OCI-LY7 (cell line): Measurements from ENCODE around the gene ADM2. TPM values are rescaled to one million over a fixed set of nuclear protein-coding genes. Genes with fewer than 3 reads are reported as not detected.

Source experiments
- BruUV-seq: library from RNA; stranded (reverse); fragments of 400-500 nt; replicated peaks from 2 replicates; lab custom pipeline; 2021; lab: Mats Ljungman, UMichigan
- CTCF ChIA-PET: fragments of 300-600 bp; sonication (Branson Sonifier 250); formaldehyde crosslinking; loops from one replicate; lab custom pipeline; 2022; ENCODE audit warnings: antibody characterized with exemption; ENCODE audit not compliant: unreplicated experiment; lab: Charles Lee
- POLR2A ChIA-PET: fragments of 300-600 bp; sonication (Branson Sonifier 250); formaldehyde crosslinking; loops from one replicate; lab custom pipeline; 2022; ENCODE audit warnings: antibody characterized with exemption; lab: Charles Lee
- DNase-seq: peaks from one replicate; pipeline ENCODE4 v3.0.0-alpha.2; 2015; ENCODE audit warnings: low spot score
- H2AFZ ChIP-seq: fragments of 200-600 bp; sonication (generic), shearing (Covaris generic); 2 replicates; pipeline ENCODE4 v1.6.1; 2014; ENCODE audit warnings: mild to moderate bottlenecking, antibody characterized with exemption, low read length, moderate library complexity
- H3K27ac ChIP-seq: fragments of 200-600 bp; sonication (generic); 2 replicates; pipeline ENCODE4 v1.5.1; 2014; ENCODE audit warnings: mixed run types, low read depth, mild to moderate bottlenecking, moderate library complexity, low read length, inconsistent platforms; ENCODE audit not compliant: poor library complexity, severe bottlenecking
- H3K36me3 ChIP-seq: fragments of 200-600 bp; sonication (generic); 2 replicates; pipeline ENCODE4 v1.6.1; 2014; ENCODE audit warnings: mild to moderate bottlenecking, antibody characterized with exemption, low read length, moderate library complexity, mixed read lengths; ENCODE audit not compliant: insufficient read depth
- H3K4me1 ChIP-seq: fragments of 200-600 bp; sonication (generic); 2 replicates; pipeline ENCODE4 v1.5.1; 2014; ENCODE audit warnings: mild to moderate bottlenecking, low read length; ENCODE audit not compliant: insufficient read depth, poor library complexity, severe bottlenecking
- H3K4me2 ChIP-seq: fragments of 200-600 bp; sonication (generic); 2 replicates; pipeline ENCODE4 v1.6.1; 2014; ENCODE audit warnings: mild to moderate bottlenecking, low read length
- H3K4me3 ChIP-seq: fragments of 200-600 bp; sonication (generic); 2 replicates; pipeline ENCODE4 v1.5.1; 2014; ENCODE audit warnings: mild to moderate bottlenecking, low read depth, low read length; ENCODE audit not compliant: poor library complexity, severe bottlenecking
- H3K79me2 ChIP-seq: fragments of 200-600 bp; sonication (generic); 2 replicates; pipeline ENCODE4 v1.6.1; 2016; ENCODE audit warnings: low read depth, mild to moderate bottlenecking, low read length, moderate library complexity, mixed read lengths; ENCODE audit not compliant: insufficient read depth
- H3K9me2 ChIP-seq: fragments of 200-600 bp; sonication (generic); 2 replicates; pipeline ENCODE4 v1.6.1; 2016; ENCODE audit warnings: mild to moderate bottlenecking, low read length, mixed read lengths; ENCODE audit not compliant: insufficient read depth
- H3K9me3 ChIP-seq: fragments of 200-600 bp; sonication (generic); 2 replicates; pipeline ENCODE4 v1.6.1; 2014; ENCODE audit warnings: mild to moderate bottlenecking, mixed run types, low read length, mixed read lengths
- H4K20me1 ChIP-seq: fragments of 200-600 bp; sonication (generic); 2 replicates; pipeline ENCODE4 v1.6.1; 2014; ENCODE audit warnings: mild to moderate bottlenecking, antibody characterized with exemption, low read length, moderate library complexity, mixed read lengths; ENCODE audit not compliant: insufficient read depth
- EZH2phosphoT487 ChIP-seq: fragments of 200-600 bp; sonication (generic); IDR thresholded peaks from 2 replicates; pipeline ENCODE4 v1.6.1; 2018; ENCODE audit warnings: low read depth, borderline replicate concordance, mild to moderate bottlenecking, mixed run types, antibody characterized with exemption, low read length, moderate library complexity, mixed read lengths
- intact Hi-C: fragments of 100-400 bp; cut with micrococcal nuclease; formaldehyde crosslinking; loops from one replicate; pipeline ENCODE4 v1.10.0; 2022; ENCODE audit not compliant: unreplicated experiment
- total RNA-seq, 2 experiments: library from RNA; depleted of rRNA in 1 of 2; stranded (reverse); fragments of >200 nt in 1 of 2; shearing (Covaris generic) in 1 of 2; gene quantifications; 2 replicates each; pipeline ENCODE4 v1.2.3, GENCODE V29; 2014 to 2022
- TF ChIP-seq, protein P1 (sequence below): fragments of 200-600 bp; sonication (generic); conservative IDR thresholded peaks from 2 replicates; pipeline ENCODE4 v1.5.1; 2014; ENCODE audit warnings: mild to moderate bottlenecking, antibody characterized with exemption, low read length, moderate library complexity, mixed read lengths

ADM2 gene
- total RNA-seq, 2 experiments from 2014 or later, result 4.3 to 7.9 TPM

DNA sequence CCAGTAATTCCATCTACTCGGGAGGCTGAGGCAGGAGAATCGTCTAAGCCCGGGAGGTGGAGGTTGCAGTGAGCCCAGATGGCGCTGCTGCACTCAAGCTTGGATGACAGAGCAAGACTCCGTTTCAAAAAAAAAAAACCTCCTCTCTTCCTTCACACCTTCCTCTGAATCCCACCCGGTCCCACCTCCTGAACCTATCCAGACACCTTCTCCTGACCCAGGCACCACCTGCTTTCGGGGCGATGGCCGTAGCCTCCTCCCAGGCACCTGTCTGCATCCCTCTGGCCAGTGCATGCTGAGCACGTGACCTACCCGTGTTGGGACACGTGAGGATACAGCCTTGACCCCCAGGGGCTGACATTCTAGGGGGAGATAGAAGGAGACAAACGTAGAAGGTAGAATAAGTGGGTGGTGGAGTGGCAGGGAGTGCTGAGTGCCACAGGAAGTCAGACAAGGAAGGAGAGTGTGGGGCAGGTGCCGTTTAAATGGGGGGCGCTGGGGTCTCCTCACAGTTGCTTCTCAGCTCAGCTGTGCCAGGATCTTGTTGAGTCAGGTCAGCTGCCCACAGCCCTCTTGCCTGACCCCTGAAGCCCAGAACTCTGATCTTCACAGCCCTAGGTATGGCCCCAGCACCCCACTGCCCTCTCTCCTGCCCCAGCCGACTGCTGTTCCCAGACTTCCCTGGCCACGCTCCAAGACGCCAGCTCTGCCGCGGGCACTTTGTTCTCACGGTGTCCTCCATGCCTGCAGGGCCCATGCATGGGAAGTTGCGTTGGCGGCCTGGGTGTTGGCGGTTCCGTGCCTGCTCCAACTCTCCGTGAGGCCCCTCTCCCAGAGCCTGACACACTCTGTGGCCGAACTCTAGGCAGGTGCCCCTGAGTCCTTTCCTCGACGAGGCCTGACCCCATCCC lies 4.1 kb downstream of the ADM2 start:
- Histone ChIP-seq H4K20me1 (no peaks in the 10 kb centered on the region), H3K4me1 (peaks cover 11% of the 10 kb centered on the region), H3K9me2 (no peaks in the 10 kb centered on the region), H2AFZ (no peak overlapping the region), H3K27ac (no peak overlapping the region), H3K4me3 (no peak overlapping the region), H3K9me3 (no peaks in the 10 kb centered on the region), H3K4me2 (no peak overlapping the region), H3K79me2 (no peaks in the 10 kb centered on the region), H3K36me3 (no peaks in the 10 kb centered on the region)
- no peak for TF ChIP-seq EZH2phosphoT487
- TF ChIP-seq, protein P1, sequence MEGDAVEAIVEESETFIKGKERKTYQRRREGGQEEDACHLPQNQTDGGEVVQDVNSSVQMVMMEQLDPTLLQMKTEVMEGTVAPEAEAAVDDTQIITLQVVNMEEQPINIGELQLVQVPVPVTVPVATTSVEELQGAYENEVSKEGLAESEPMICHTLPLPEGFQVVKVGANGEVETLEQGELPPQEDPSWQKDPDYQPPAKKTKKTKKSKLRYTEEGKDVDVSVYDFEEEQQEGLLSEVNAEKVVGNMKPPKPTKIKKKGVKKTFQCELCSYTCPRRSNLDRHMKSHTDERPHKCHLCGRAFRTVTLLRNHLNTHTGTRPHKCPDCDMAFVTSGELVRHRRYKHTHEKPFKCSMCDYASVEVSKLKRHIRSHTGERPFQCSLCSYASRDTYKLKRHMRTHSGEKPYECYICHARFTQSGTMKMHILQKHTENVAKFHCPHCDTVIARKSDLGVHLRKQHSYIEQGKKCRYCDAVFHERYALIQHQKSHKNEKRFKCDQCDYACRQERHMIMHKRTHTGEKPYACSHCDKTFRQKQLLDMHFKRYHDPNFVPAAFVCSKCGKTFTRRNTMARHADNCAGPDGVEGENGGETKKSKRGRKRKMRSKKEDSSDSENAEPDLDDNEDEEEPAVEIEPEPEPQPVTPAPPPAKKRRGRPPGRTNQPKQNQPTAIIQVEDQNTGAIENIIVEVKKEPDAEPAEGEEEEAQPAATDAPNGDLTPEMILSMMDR, result peak; percentile 46
- CTCF ChIA-PET, result no interaction called here
- DNase-seq, result no peak
- intact Hi-C loops, result no loop called here
- POLR2A ChIA-PET, result no interaction called here
- BruUV-seq, result no TSS peak

DNA sequence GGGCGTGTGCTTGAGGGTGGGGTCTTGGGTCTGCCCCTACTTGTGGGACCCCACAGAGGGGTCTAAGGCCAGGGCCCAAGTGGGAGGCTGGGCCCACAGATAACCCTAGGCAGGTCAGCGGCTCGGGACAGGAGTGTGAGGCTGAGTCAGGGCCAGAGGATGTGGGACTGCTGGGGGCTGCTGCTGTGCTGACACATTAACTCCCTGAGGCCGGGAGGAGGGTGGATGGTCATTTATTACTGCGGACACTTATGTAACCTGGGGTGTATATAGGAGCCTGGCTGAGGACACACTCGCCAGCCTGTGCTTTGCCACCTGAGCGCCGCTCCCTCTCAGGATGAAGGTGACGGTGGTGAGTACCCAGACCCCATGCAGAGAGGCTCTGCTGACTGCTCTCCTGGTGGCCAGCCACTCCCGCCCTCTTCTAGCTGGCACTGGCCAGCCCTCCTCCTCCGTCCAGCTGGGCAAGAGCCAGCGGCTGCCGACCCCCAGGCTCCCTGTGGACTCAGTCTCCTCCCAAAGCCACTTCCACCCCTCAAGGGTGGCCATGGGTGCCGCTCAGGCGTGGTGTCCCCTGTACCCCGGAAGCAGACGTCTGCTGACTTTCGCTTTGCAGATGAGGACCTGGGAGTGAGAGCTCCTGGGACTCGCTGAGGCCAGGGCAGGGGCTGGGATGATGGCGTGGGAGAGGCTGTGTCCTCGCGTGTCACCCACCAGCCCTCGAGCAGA lies 5.4 kb downstream of the ADM2 start, which contains the start of gene MIOX:
MIOX (plus strand) TSS at position 299 of the 729 bp plus-strand sequence; CDS start at position 338, 39 bp downstream.
- BruUV-seq, result no TSS peak
- POLR2A ChIA-PET, result no interaction called here
- Histone ChIP-seq H4K20me1 (no peaks in the 10 kb centered on the region), H3K79me2 (no peaks in the 10 kb centered on the region), H3K9me2 (no peaks in the 10 kb centered on the region), H2AFZ (no peak within 1 kb of the TSS), H3K4me2 (no peak within 1 kb of the TSS; the same call in 1 of the 2 replicates), H3K4me3 (no peak within 1 kb of the TSS), H3K4me1 (peaks cover 18% of the 10 kb centered on the region), H3K36me3 (no peaks in the 10 kb centered on the region), H3K27ac (no peak within 1 kb of the TSS), H3K9me3 (no peaks in the 10 kb centered on the region)
- TF ChIP-seq, protein P1, result no peak
- TF ChIP-seq EZH2phosphoT487, result no peak
- no peak for DNase-seq
- intact Hi-C loops, result no loop called here
- CTCF ChIA-PET, result no interaction called here
